GM23338 (cell line): ENCODE results near the gene LYPD5. TPM values are rescaled to one million over a fixed set of nuclear protein-coding genes. Genes with fewer than 3 reads are reported as not detected.

Experiments
- ATAC-seq: fragments of 200-7000 bp; cut with Tn5 transposase; 3 replicates; pipeline ENCODE4 v1.9.1; 2020
- DNase-seq: peaks from one replicate; pipeline ENCODE4 v3.0.0-alpha.2; 2015; ENCODE audit warnings: low spot score
- H2AFZ ChIP-seq: fragments of 200-600 bp; sonication (generic); 2 replicates; pipeline ENCODE4 v1.8.0; 2016; ENCODE audit warnings: antibody characterized with exemption, mild to moderate bottlenecking, moderate library complexity
- H3F3A ChIP-seq: fragments of 200-600 bp; sonication (generic); replicated peaks from 2 replicates; pipeline ENCODE4 v1.8.0; 2017; ENCODE audit warnings: antibody characterized with exemption, mixed run types, low read depth
- H3K27ac ChIP-seq: fragments of 200-600 bp; sonication (generic); 2 replicates; pipeline ENCODE4 v1.6.1; 2016; ENCODE audit warnings: low read depth
- H3K27me3 ChIP-seq: fragments of 200-600 bp; sonication (generic); 2 replicates; pipeline ENCODE4 v1.8.0; 2016; ENCODE audit warnings: mild to moderate bottlenecking, mixed run types, moderate library complexity; ENCODE audit not compliant: insufficient read depth
- H3K36me3 ChIP-seq: fragments of 200-600 bp; sonication (generic); 2 replicates; pipeline ENCODE4 v1.8.0; 2016; ENCODE audit warnings: mild to moderate bottlenecking; ENCODE audit not compliant: insufficient read depth
- H3K4me1 ChIP-seq: fragments of 200-600 bp; sonication (generic); 2 replicates; pipeline ENCODE4 v1.8.0; 2016; ENCODE audit warnings: mild to moderate bottlenecking, moderate library complexity; ENCODE audit not compliant: insufficient read depth
- H3K4me2 ChIP-seq: fragments of 200-600 bp; sonication (generic); 2 replicates; pipeline ENCODE4 v1.7.1; 2017; ENCODE audit warnings: mixed run types
- H3K4me3 ChIP-seq: fragments of 200-600 bp; sonication (generic); 2 replicates; pipeline ENCODE4 v1.6.1; 2016; ENCODE audit warnings: mixed run types
- H3K79me2 ChIP-seq: fragments of 200-600 bp; sonication (generic); replicated peaks from 2 replicates; pipeline ENCODE4 v1.8.0; 2017; ENCODE audit warnings: mild to moderate bottlenecking; ENCODE audit not compliant: insufficient read depth
- H3K9me2 ChIP-seq: fragments of 200-600 bp; sonication (generic); 2 replicates; pipeline ENCODE4 v1.8.0; 2017; ENCODE audit not compliant: insufficient read depth
- H4K20me1 ChIP-seq: fragments of 200-600 bp; sonication (generic); replicated peaks from 2 replicates; pipeline ENCODE4 v1.8.0; 2017; ENCODE audit warnings: mild to moderate bottlenecking; ENCODE audit not compliant: insufficient read depth
- H3K27ac Mint-ChIP-seq: 2 replicates; pipeline ENCODE4 v1.8.0; 2020; ENCODE audit warnings: inconsistent platforms, mild to moderate bottlenecking, moderate library complexity, mixed read lengths
- H3K27me3 Mint-ChIP-seq: 3 replicates; pipeline ENCODE4 v1.8.0; 2022; ENCODE audit warnings: low read depth, mild to moderate bottlenecking, moderate library complexity, mixed read lengths, inconsistent platforms; ENCODE audit not compliant: insufficient read depth, poor library complexity
- H3K36me3 Mint-ChIP-seq: 3 replicates; pipeline ENCODE4 v1.8.0; 2021; ENCODE audit warnings: low read depth, mild to moderate bottlenecking, inconsistent platforms, moderate library complexity, mixed read lengths
- H3K4me1 Mint-ChIP-seq: 3 replicates; pipeline ENCODE4 v1.8.0; 2020; ENCODE audit warnings: mild to moderate bottlenecking, inconsistent platforms, mixed read lengths
- H3K4me3 Mint-ChIP-seq: 3 replicates; pipeline ENCODE4 v1.8.0; 2021; ENCODE audit warnings: moderate library complexity, mild to moderate bottlenecking, inconsistent platforms, mixed read lengths
- H3K9me3 Mint-ChIP-seq: 3 replicates; pipeline ENCODE4 v1.8.0; 2020; ENCODE audit warnings: moderate library complexity, mild to moderate bottlenecking, inconsistent platforms, mixed read lengths
- CREB1 ChIP-seq: fragments of 250-450 bp; sonication (Bioruptor Pico); IDR thresholded peaks from 2 replicates; pipeline ENCODE4 v1.5.0; 2020; ENCODE audit warnings: low read depth, mild to moderate bottlenecking, moderate library complexity
- EZH2 ChIP-seq: fragments of 200-600 bp; sonication (generic); IDR thresholded peaks from one replicate; pipeline ENCODE4 v1.8.0; 2017; ENCODE audit warnings: antibody characterized with exemption, mild to moderate bottlenecking, low read depth; ENCODE audit not compliant: unreplicated experiment
- EZH2phosphoT487 ChIP-seq: fragments of 200-600 bp; sonication (generic); IDR thresholded peaks from one replicate; pipeline ENCODE4 v1.8.1; 2018; ENCODE audit warnings: antibody characterized with exemption; ENCODE audit not compliant: unreplicated experiment
- NANOG ChIP-seq: IDR thresholded peaks from 2 replicates; pipeline ENCODE4 v1.6.1; 2016; ENCODE audit warnings: antibody characterized with exemption, borderline replicate concordance
- POLR2AphosphoS5 ChIP-seq: IDR thresholded peaks from 2 replicates; pipeline ENCODE4 v1.6.1; 2016; ENCODE audit warnings: antibody characterized with exemption, low read depth
- STAT1 ChIP-seq: IDR thresholded peaks from one replicate; pipeline ENCODE4 v1.6.1; 2016; ENCODE audit warnings: antibody characterized with exemption; ENCODE audit not compliant: unreplicated experiment
- ZNF114 ChIP-seq: fragments of 250-450 bp; sonication (Bioruptor Pico); IDR thresholded peaks from 2 replicates; pipeline ENCODE4 v1.5.0; 2020; ENCODE audit warnings: mild to moderate bottlenecking, moderate library complexity
- ZNF331 ChIP-seq: fragments of 250-450 bp; sonication (Bioruptor Pico); IDR thresholded peaks from 2 replicates; pipeline ENCODE4 v1.5.0; 2020; ENCODE audit warnings: low read depth, mild to moderate bottlenecking, moderate library complexity
- ZNF462 ChIP-seq: fragments of 250-450 bp; sonication (Bioruptor Pico); IDR thresholded peaks from 2 replicates; pipeline ENCODE4 v1.5.0; 2020; ENCODE audit warnings: mild to moderate bottlenecking, moderate library complexity
- polyA plus RNA-seq: library from polyadenylated mRNA; unstranded; fragments of >200 nt; fragmentation: Nextera tagmentation; extraction: Ambion mirVana; gene quantifications from 2 replicates; pipeline ENCODE4 v1.2.1, GENCODE V29; 2016
- total RNA-seq: library from RNA; depleted of rRNA; stranded (reverse); fragments of >200 nt; shearing (Covaris generic); gene quantifications from 2 replicates; pipeline ENCODE4 v1.2.3, GENCODE V29; 2014
- TF ChIP-seq, protein P1 (sequence below): IDR thresholded peaks from 2 replicates; pipeline ENCODE4 v1.6.1; 2016; ENCODE audit warnings: antibody characterized with exemption
- TF ChIP-seq, protein P2 (sequence below): IDR thresholded peaks from one replicate; pipeline ENCODE4 v1.6.1; 2018; ENCODE audit warnings: antibody characterized with exemption; ENCODE audit not compliant: unreplicated experiment

LYPD5 gene
- total and polyA plus RNA-seq, 2 experiments from 2014 or later: 1.1 to 1.5 TPM

DNA sequence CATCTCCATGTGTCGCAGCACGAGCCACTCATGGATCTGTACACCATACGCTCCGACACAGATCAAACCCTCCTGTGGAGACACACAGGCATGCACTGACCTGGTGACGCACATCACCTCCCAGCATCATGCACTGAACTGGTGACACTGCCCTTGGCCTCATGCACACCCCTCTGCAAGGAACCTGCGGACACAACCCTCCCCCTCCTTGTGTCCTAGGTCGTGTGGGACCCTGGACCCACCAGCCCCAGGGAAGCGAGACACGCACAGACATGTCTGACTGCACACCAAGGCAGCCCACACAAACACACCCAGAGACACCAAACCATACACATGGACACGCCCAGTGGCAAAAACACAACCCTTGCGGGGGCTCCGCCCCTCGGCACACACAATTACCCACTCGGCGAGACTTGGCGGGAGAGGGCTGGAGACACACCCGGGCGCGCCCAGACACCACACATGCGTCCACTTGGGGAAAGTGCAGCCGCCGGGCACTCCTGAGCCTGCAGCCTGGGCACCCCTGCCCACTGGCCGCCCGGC is 19.5 kb downstream of the LYPD5 start:
- Histone ChIP-seq H3K9me2 (no peaks in the 10 kb centered on the region), H3K27me3 (0 out of 2 replicates have a peak, but pooled peaks cover 3% of the 10 kb centered on the region), H3K27ac (no peak overlapping the region), H3K36me3 (no peaks in the 10 kb centered on the region), H3K4me3 (no peak overlapping the region), H4K20me1 (no peaks in the 10 kb centered on the region), H3K4me1 (peaks cover 16% of the 10 kb centered on the region), H3K79me2 (no peaks in the 10 kb centered on the region), H3F3A (no peaks in the 10 kb centered on the region), H2AFZ (0 out of 2 replicates have a peak overlapping the region, but pooled peaks have one; percentile 32), H3K4me2 (no peak overlapping the region)
- Mint-ChIP-seq H3K4me3 (no peak overlapping the region), H3K4me1 (peaks cover 30% of the 10 kb centered on the region), H3K36me3 (no peaks in the 10 kb centered on the region), H3K9me3 (no peaks in the 10 kb centered on the region; the same call in 2 of the 3 replicates), H3K27me3 (peaks cover 16% of the 10 kb centered on the region), H3K27ac (no peak overlapping the region)
- ATAC-seq: no peak
- no peak for TF ChIP-seq EZH2
- TF ChIP-seq, protein P1, sequence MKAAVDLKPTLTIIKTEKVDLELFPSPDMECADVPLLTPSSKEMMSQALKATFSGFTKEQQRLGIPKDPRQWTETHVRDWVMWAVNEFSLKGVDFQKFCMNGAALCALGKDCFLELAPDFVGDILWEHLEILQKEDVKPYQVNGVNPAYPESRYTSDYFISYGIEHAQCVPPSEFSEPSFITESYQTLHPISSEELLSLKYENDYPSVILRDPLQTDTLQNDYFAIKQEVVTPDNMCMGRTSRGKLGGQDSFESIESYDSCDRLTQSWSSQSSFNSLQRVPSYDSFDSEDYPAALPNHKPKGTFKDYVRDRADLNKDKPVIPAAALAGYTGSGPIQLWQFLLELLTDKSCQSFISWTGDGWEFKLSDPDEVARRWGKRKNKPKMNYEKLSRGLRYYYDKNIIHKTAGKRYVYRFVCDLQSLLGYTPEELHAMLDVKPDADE: no peak
- no peak for TF ChIP-seq POLR2AphosphoS5
- no peak for TF ChIP-seq NANOG
- no peak for TF ChIP-seq ZNF331 (CRISPR knock-in tag)
- no peak for TF ChIP-seq ZNF114
- TF ChIP-seq STAT1: no peak
- TF ChIP-seq, protein P2, sequence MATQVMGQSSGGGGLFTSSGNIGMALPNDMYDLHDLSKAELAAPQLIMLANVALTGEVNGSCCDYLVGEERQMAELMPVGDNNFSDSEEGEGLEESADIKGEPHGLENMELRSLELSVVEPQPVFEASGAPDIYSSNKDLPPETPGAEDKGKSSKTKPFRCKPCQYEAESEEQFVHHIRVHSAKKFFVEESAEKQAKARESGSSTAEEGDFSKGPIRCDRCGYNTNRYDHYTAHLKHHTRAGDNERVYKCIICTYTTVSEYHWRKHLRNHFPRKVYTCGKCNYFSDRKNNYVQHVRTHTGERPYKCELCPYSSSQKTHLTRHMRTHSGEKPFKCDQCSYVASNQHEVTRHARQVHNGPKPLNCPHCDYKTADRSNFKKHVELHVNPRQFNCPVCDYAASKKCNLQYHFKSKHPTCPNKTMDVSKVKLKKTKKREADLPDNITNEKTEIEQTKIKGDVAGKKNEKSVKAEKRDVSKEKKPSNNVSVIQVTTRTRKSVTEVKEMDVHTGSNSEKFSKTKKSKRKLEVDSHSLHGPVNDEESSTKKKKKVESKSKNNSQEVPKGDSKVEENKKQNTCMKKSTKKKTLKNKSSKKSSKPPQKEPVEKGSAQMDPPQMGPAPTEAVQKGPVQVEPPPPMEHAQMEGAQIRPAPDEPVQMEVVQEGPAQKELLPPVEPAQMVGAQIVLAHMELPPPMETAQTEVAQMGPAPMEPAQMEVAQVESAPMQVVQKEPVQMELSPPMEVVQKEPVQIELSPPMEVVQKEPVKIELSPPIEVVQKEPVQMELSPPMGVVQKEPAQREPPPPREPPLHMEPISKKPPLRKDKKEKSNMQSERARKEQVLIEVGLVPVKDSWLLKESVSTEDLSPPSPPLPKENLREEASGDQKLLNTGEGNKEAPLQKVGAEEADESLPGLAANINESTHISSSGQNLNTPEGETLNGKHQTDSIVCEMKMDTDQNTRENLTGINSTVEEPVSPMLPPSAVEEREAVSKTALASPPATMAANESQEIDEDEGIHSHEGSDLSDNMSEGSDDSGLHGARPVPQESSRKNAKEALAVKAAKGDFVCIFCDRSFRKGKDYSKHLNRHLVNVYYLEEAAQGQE: no peak
- TF ChIP-seq CREB1: no peak
- no peak for TF ChIP-seq ZNF462 (CRISPR knock-in tag)
- TF ChIP-seq EZH2phosphoT487: no peak
- DNase-seq: no peak
